Keratinocyte (primary cell): ENCODE data around the gene RHOJ. TPM values are rescaled to one million over a fixed set of nuclear protein-coding genes. Genes with fewer than 3 reads are reported as not detected.

Experiments
- DNase-seq: peaks from one replicate; pipeline ENCODE4 v3.0.0-alpha.2; 2011; ENCODE audit warnings: low read depth, missing footprints, low spot score
- FAIRE-seq: peaks from 2 replicates; lab custom pipeline; 2011; peaks lifted over from hg19 to GRCh38; lab: Jason Lieb, UNC
- H2AFZ ChIP-seq: 2 replicates; pipeline ENCODE4 v1.6.0; 2012; ENCODE audit warnings: low read length, control low read depth, inconsistent platforms; ENCODE audit not compliant: control insufficient read depth
- H3K27ac ChIP-seq: 2 replicates; pipeline ENCODE4 v1.5.1; 2011; ENCODE audit warnings: low read length; ENCODE audit not compliant: control insufficient read depth, insufficient read depth
- H3K27me3 ChIP-seq: 3 replicates; pipeline ENCODE4 v1.6.0; 2011; ENCODE audit warnings: low read length; ENCODE audit not compliant: control insufficient read depth, insufficient read depth; ENCODE audit errors: extremely low read depth
- H3K36me3 ChIP-seq, 2 experiments: 2 replicates in 1 of 2; 3 replicates in 1 of 2; pipeline ENCODE4 v1.5.1; 2011; ENCODE audit warnings: low read length in 2 of 2, mild to moderate bottlenecking in 1 of 2; ENCODE audit not compliant: control insufficient read depth in 2 of 2, insufficient read depth in 2 of 2; ENCODE audit errors: extremely low read depth in 1 of 2
- H3K4me1 ChIP-seq: 3 replicates; pipeline ENCODE4 v1.5.1; 2011; ENCODE audit warnings: low read length; ENCODE audit not compliant: control insufficient read depth, insufficient read depth; ENCODE audit errors: extremely low read depth
- H3K4me2 ChIP-seq: 3 replicates; pipeline ENCODE4 v1.6.0; 2011; ENCODE audit warnings: low read depth, low read length; ENCODE audit not compliant: control insufficient read depth, insufficient read depth; ENCODE audit errors: extremely low read depth
- H3K4me3 ChIP-seq, 3 experiments: fragments of 200-600 bp in 1 of 3; sonication (generic) in 1 of 3; 2 replicates in 2 of 3; 3 replicates in 1 of 3; pipeline ENCODE4 v1.5.1; 2011 to 2016; ENCODE audit warnings: low read length in 3 of 3, mild to moderate bottlenecking in 3 of 3, control low read depth in 2 of 3, inconsistent platforms in 1 of 3, low read depth in 1 of 3, mixed read lengths in 1 of 3, mixed run types in 1 of 3, moderate library complexity in 1 of 3; ENCODE audit not compliant: control insufficient read depth in 2 of 3, insufficient read depth in 2 of 3; ENCODE audit errors: extremely low read depth in 1 of 3
- H3K79me2 ChIP-seq: 2 replicates; pipeline ENCODE4 v1.6.0; 2012; ENCODE audit warnings: low read length; ENCODE audit not compliant: control insufficient read depth, insufficient read depth
- H3K9ac ChIP-seq: 3 replicates; pipeline ENCODE4 v1.6.0; 2011; ENCODE audit warnings: low read length; ENCODE audit not compliant: control insufficient read depth, insufficient read depth; ENCODE audit errors: extremely low read depth
- H3K9me1 ChIP-seq: 3 replicates; pipeline ENCODE4 v1.6.0; 2011; ENCODE audit warnings: low read length; ENCODE audit not compliant: control insufficient read depth, insufficient read depth; ENCODE audit errors: extremely low read depth
- H3K9me3 ChIP-seq: 2 replicates; pipeline ENCODE4 v1.5.1; 2012; ENCODE audit warnings: low read depth, low read length; ENCODE audit not compliant: control insufficient read depth
- H4K20me1 ChIP-seq: 3 replicates; pipeline ENCODE4 v1.6.0; 2011; ENCODE audit warnings: low read length; ENCODE audit not compliant: control insufficient read depth, insufficient read depth; ENCODE audit errors: extremely low read depth
- EZH2 ChIP-seq: IDR thresholded peaks from one replicate; pipeline ENCODE4 v1.6.1; 2012; ENCODE audit warnings: inconsistent platforms, mild to moderate bottlenecking, low read length, moderate library complexity
- dilution Hi-C: fragments of 300-500 bp; cut with MboI; formaldehyde crosslinking; loops from one replicate; pipeline ENCODE4 v1.7.0; 2020; ENCODE audit warnings: low sequenced_read_pairs; ENCODE audit not compliant: extremely low pct_ligation_motif_present
- polyA plus RNA-seq, 5 experiments: library from polyadenylated mRNA; depleted of rRNA in 3 of 5; stranded (reverse) in 3 of 5; stranded (forward) in 1 of 5; unstranded in 1 of 5; fragments of >200 nt; gene quantifications; 1 replicate in 1 of 5; 2 replicates in 3 of 5; 3 replicates in 1 of 5; pipeline versions ENCODE4 v1.2.1 to v1.2.3, GENCODE V29; 2011 to 2012; ENCODE audit warnings: missing spikeins in 2 of 5, low read depth in 1 of 5, low replicate concordance in 1 of 5
- TF ChIP-seq, protein P1 (sequence below), 3 experiments: IDR thresholded peaks in 1 of 3; conservative IDR thresholded peaks in 1 of 3; optimal IDR thresholded peaks in 1 of 3; 2 replicates in 2 of 3; 3 replicates in 1 of 3; pipeline versions ENCODE3 to v1.5.1; 2011; ENCODE audit warnings: low read length in 3 of 3, mild to moderate bottlenecking in 3 of 3, moderate library complexity in 2 of 3, control low read depth in 1 of 3, inconsistent platforms in 1 of 3; ENCODE audit not compliant: insufficient read depth in 2 of 3; ENCODE audit errors: extremely low read depth in 1 of 3

RHOJ gene
- polyA plus RNA-seq, 1 donor (not counting 4 experiments of a cell fraction or from before 2014, with no cell fraction given) = 0.46 TPM

DNA sequence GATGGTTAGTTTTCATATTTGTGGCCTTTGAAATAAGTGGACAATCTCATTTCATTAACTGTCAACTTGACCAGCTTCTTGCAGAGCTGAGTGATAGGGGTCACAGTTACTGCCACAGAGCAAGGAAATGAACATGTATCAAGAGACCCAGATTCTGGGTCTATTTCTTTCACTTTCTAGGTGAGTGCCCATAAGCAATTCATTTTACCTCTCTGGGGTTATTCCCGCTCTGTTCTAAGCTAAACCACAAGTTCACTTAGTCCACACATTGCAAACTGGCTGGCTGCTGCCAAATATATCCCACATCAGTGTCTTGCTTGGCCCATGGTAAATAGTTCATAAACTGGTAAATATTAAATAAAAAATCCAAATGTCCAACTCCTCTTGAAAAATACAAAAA is 84.6 kb downstream of the RHOJ start:
- dilution Hi-C loops = no loop called here
- Histone ChIP-seq H4K20me1 (no peaks in the 10 kb centered on the region), H3K9ac (no peak overlapping the region), H3K4me2 (no peak overlapping the region), H3K9me1 (no peaks in the 10 kb centered on the region), H2AFZ (no peak overlapping the region), H3K27ac (no peak overlapping the region), H3K4me1 (no peaks in the 10 kb centered on the region), H3K4me3 (no peak overlapping the region), H3K9me3 (no peaks in the 10 kb centered on the region), H3K36me3 (no peaks in the 10 kb centered on the region), H3K27me3 (peaks cover 7% of the 10 kb centered on the region), H3K79me2 (no peaks in the 10 kb centered on the region)
- FAIRE-seq (no peak), DNase-seq (no peak)
- TF ChIP-seq, protein P1, sequence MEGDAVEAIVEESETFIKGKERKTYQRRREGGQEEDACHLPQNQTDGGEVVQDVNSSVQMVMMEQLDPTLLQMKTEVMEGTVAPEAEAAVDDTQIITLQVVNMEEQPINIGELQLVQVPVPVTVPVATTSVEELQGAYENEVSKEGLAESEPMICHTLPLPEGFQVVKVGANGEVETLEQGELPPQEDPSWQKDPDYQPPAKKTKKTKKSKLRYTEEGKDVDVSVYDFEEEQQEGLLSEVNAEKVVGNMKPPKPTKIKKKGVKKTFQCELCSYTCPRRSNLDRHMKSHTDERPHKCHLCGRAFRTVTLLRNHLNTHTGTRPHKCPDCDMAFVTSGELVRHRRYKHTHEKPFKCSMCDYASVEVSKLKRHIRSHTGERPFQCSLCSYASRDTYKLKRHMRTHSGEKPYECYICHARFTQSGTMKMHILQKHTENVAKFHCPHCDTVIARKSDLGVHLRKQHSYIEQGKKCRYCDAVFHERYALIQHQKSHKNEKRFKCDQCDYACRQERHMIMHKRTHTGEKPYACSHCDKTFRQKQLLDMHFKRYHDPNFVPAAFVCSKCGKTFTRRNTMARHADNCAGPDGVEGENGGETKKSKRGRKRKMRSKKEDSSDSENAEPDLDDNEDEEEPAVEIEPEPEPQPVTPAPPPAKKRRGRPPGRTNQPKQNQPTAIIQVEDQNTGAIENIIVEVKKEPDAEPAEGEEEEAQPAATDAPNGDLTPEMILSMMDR (optimal IDR thresholded peaks at IDR 0.05 in 1 of 3, IDR thresholded peaks at IDR 0.05 in 1 of 3, conservative IDR thresholded peaks at IDR 0.05 in 1 of 3; ENCODE audit: extremely low read depth in 1 of 3, insufficient read depth in 2 of 3, low read length in 3 of 3) = no peak
- TF ChIP-seq EZH2 = no peak

- no peak overlapping the region for H3K27ac ChIP-seq
- no peaks in the 10 kb centered on the region for H3K9me1 ChIP-seq
- H3K9ac ChIP-seq = no peak overlapping the region
- H3K4me3 ChIP-seq = no peak overlapping the region
- H4K20me1 ChIP-seq = no peaks in the 10 kb centered on the region
- no peak overlapping the region for H2AFZ ChIP-seq
- no peak overlapping the region for H3K4me2 ChIP-seq
- no peaks in the 10 kb centered on the region for H3K36me3 ChIP-seq
- dilution Hi-C loops = no loop called here
- FAIRE-seq (no peak), DNase-seq (no peak)
- no peaks in the 10 kb centered on the region for H3K4me1 ChIP-seq
- H3K9me3 ChIP-seq = no peaks in the 10 kb centered on the region
- H3K27me3 ChIP-seq = no peaks in the 10 kb centered on the region
- TF ChIP-seq, protein P1 (optimal IDR thresholded peaks at IDR 0.05 in 1 of 3, IDR thresholded peaks at IDR 0.05 in 1 of 3, conservative IDR thresholded peaks at IDR 0.05 in 1 of 3; ENCODE audit: extremely low read depth in 1 of 3, insufficient read depth in 2 of 3, low read length in 3 of 3) = no peak
- TF ChIP-seq EZH2 = no peak
- H3K79me2 ChIP-seq = no peaks in the 10 kb centered on the region
These were observed 86.6 kb downstream of the RHOJ start for GRCh38 chr14:63290741-63291430.
